Psoas muscle (tissue), 8 donors: ENCODE results near the gene SPAG16. TPM values are rescaled to one million over a fixed set of nuclear protein-coding genes. Genes with fewer than 3 reads are reported as not detected.

Experiments
- ATAC-seq, 4 donors: fragments of 200-7000 bp; cut with Tn5 transposase; one replicate each; pipeline ENCODE4 v1.9.1; 2020; ENCODE audit warnings: moderate library complexity in 3 of 4, mild to moderate bottlenecking in 2 of 4
- DNase-seq, 2 donors: peaks; one replicate each; pipeline ENCODE4 v3.0.0-alpha.2; 2020
- H3K27ac ChIP-seq: fragments of 200-600 bp; one replicate; pipeline ENCODE4 v1.8.0; 2022
- H3K27me3 ChIP-seq, 3 donors: fragments of 200-600 bp in 1 of 3; one replicate each; pipeline versions ENCODE4 v1.6.1 to v1.8.0; 2013 to 2022; ENCODE audit warnings: low read length in 2 of 3, mild to moderate bottlenecking in 2 of 3, moderate library complexity in 1 of 3; ENCODE audit not compliant: insufficient read depth in 3 of 3
- H3K36me3 ChIP-seq, 2 donors: fragments of 200-600 bp in 1 of 2; one replicate each; pipeline versions ENCODE4 v1.6.1 to v1.8.0; 2013 to 2022; ENCODE audit warnings: low read depth in 1 of 2, mild to moderate bottlenecking in 1 of 2, moderate library complexity in 1 of 2; ENCODE audit not compliant: insufficient read depth in 1 of 2
- H3K4me1 ChIP-seq: fragments of 200-600 bp; one replicate; pipeline ENCODE4 v1.8.0; 2022
- H3K4me3 ChIP-seq: fragments of 200-600 bp; one replicate; pipeline ENCODE4 v1.8.0; 2022; ENCODE audit warnings: mild to moderate bottlenecking
- H3K9me3 ChIP-seq: fragments of 200-600 bp; one replicate; pipeline ENCODE4 v1.8.0; 2022
- WGBS, 3 donors: extraction: QIAGEN DNeasy Blood & Tissue Kit; methylation state at CpG; one replicate each; pipeline versions ENCODE4 v1.1.6 to v1.1.7; 2013; 5-methylcytosine and 5-hydroxymethylcytosine counted together
- intact Hi-C, 2 donors: fragments of 100-400 bp; cut with DNase I; formaldehyde crosslinking; loops; one replicate each; pipeline versions ENCODE4 v1.11.0 to v1.14.2; 2022
- polyA plus RNA-seq, 3 donors: library from polyadenylated mRNA; stranded (reverse); fragments of 200-250 nt; gene quantifications; one replicate each; pipeline ENCODE4 v1.2.3, GENCODE V29; 2013
- total RNA-seq, 4 donors: library from RNA; stranded (reverse); fragmentation: NEBNext Ultra II Directional in 2 of 4; extraction: Animal tissue kit (Norgen Biotek cat#: 25700) in 2 of 4; gene quantifications; one replicate each; pipeline versions ENCODE4 v1.2.1 to v1.2.4, GENCODE V29; 2021 to 2023
- TF ChIP-seq, protein P1 (sequence below): fragments of 200-600 bp; IDR thresholded peaks from one replicate; pipeline ENCODE4 v1.8.0; 2022; ENCODE audit warnings: antibody characterized with exemption
- donor health status: healthy with polysubstance abuse.
- donor health status: DM: no; HTN: no; CAD: no; lungs with moderate emphysema.
- donor health status: Bipolar disorder and iron deficiency.
- donor health status: healthy.
- donor health status: DM: yes; HTN: yes; CAD: no.
- donor health status: DM: no; HTN: no; CAD: no.
- donor health status: DM: no; HTN: no; CAD: no.
- donor health status: DM: yes; HTN: yes; CAD: no.

The SPAG16 gene
- total and polyA plus RNA-seq, 7 donors = 1.6 to 8.7 (median 4.3) TPM

- intact Hi-C loops = no loop called here
- TF ChIP-seq, protein P1, sequence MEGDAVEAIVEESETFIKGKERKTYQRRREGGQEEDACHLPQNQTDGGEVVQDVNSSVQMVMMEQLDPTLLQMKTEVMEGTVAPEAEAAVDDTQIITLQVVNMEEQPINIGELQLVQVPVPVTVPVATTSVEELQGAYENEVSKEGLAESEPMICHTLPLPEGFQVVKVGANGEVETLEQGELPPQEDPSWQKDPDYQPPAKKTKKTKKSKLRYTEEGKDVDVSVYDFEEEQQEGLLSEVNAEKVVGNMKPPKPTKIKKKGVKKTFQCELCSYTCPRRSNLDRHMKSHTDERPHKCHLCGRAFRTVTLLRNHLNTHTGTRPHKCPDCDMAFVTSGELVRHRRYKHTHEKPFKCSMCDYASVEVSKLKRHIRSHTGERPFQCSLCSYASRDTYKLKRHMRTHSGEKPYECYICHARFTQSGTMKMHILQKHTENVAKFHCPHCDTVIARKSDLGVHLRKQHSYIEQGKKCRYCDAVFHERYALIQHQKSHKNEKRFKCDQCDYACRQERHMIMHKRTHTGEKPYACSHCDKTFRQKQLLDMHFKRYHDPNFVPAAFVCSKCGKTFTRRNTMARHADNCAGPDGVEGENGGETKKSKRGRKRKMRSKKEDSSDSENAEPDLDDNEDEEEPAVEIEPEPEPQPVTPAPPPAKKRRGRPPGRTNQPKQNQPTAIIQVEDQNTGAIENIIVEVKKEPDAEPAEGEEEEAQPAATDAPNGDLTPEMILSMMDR = no peak
- H3K27ac ChIP-seq = no peak overlapping the region
- no peaks in the 10 kb centered on the region for H3K4me1 ChIP-seq
- no peak overlapping the region for H3K4me3 ChIP-seq
- no peaks in the 10 kb centered on the region for H3K9me3 ChIP-seq
- no peaks in the 10 kb centered on the region for H3K27me3 ChIP-seq
- WGBS, 3 donors = 73 to 80% (median 80%) methylated on average over 4 of the region's 4 CpGs
- DNase-seq (no peak), ATAC-seq (no peak)
- H3K36me3 ChIP-seq = no peaks in the 10 kb centered on the region
Measured at GRCh38 chr2:214100488-214100887, 816.2 kb downstream of the SPAG16 start.

GRCh38 chr2:214103276-214104001, 819.2 kb downstream of the SPAG16 start:
- H3K4me3 ChIP-seq = no peak overlapping the region
- H3K27me3 ChIP-seq = no peaks in the 10 kb centered on the region
- no peaks in the 10 kb centered on the region for H3K36me3 ChIP-seq
- DNase-seq (no peak), ATAC-seq (no peak)
- TF ChIP-seq, protein P1 = no peak
- no peaks in the 10 kb centered on the region for H3K9me3 ChIP-seq
- 16 to 23% (median 20%) methylated on average over 5 of the region's 5 CpGs for WGBS, 3 donors
- H3K27ac ChIP-seq = no peak overlapping the region
- H3K4me1 ChIP-seq = no peaks in the 10 kb centered on the region
- intact Hi-C loops = no loop called here

DNA sequence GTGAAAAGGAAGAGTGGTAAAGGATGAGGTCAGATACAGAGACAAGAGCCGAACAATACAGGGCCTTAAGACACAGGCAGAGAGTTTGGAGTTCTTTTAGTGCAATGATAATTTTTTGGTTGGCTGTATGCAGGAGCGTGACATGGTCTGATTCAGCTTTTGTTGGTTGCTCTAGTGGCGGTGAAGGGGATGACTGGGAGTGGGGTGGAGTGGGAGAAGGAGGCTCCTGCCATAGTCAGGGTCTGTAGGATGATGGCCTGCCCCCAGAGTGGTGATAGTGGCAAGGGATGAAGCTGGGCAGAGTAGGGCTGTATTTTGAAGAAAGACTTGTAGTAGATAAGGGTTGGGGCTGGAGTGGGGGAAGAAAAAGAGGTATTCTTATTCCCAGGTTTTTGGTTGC, 820.0 kb downstream of the SPAG16 start:
- Histone ChIP-seq H3K27me3 (no peaks in the 10 kb centered on the region), H3K4me1 (no peaks in the 10 kb centered on the region), H3K9me3 (peaks cover 7% of the 10 kb centered on the region), H3K4me3 (no peak overlapping the region), H3K27ac (no peak overlapping the region), H3K36me3 (no peaks in the 10 kb centered on the region)
- TF ChIP-seq, protein P1 = no peak
- DNase-seq (no peak), ATAC-seq (no peak)
- 76 to 87% (median 82%) methylated on average over 3 of the region's 3 CpGs for WGBS, 3 donors
- intact Hi-C loops = no loop called here

GRCh38 chr2:214104967-214105366, 820.7 kb downstream of the SPAG16 start:
- no peak overlapping the region for H3K27ac ChIP-seq
- H3K4me3 ChIP-seq = no peak overlapping the region
- H3K9me3 ChIP-seq = peaks cover 9% of the 10 kb centered on the region
- ATAC-seq (no peak), DNase-seq (no peak)
- intact Hi-C loops = no loop called here
- no peaks in the 10 kb centered on the region for H3K36me3 ChIP-seq
- no peaks in the 10 kb centered on the region for H3K4me1 ChIP-seq
- no peaks in the 10 kb centered on the region for H3K27me3 ChIP-seq
- TF ChIP-seq, protein P1 = no peak
- WGBS, 3 donors = 91 to 94% (median 92%) methylated on average over 5 of the region's 5 CpGs

DNA sequence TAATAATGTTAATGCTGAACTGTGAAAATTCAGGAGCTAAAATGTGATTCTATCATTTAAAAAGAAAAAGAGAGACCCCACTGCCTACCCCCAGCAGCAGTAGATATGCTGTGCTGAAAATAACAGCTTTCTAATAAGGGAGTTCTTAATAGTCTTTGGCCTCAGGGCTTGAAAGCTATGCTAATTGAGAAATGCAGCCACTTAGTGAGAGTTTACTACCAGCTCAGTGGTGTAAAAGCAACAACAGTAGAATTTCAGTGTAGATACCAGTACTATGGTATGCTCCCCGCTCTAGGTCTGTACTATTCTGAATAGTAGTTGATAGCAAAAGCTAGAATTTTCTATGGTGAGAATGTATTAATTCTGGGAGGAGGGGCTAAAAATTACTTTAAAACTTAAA, 823.5 kb downstream of the SPAG16 start:
- no peaks in the 10 kb centered on the region for H3K36me3 ChIP-seq
- ATAC-seq = no peak
- WGBS, 3 donors = 55 to 74% (median 57%) methylated on average over 1 of the region's 1 CpG
- no peak overlapping the region for H3K27ac ChIP-seq
- TF ChIP-seq, protein P1 = no peak
- intact Hi-C loops = no loop called here
- H3K4me1 ChIP-seq = no peaks in the 10 kb centered on the region
- H3K27me3 ChIP-seq = no peaks in the 10 kb centered on the region
- DNase-seq = no peak
- H3K9me3 ChIP-seq = peaks cover 9% of the 10 kb centered on the region
- H3K4me3 ChIP-seq = no peak overlapping the region
